ENCODE results near the gene GPC5.

The GPC5 gene

GRCh38 chr13:92312823-92313222 is 914.4 kb downstream of the GPC5 start:
- no peak for DNase-seq (ENCODE audit: extremely low read depth in 1 of 2, low read depth in 1 of 2)

DNA sequence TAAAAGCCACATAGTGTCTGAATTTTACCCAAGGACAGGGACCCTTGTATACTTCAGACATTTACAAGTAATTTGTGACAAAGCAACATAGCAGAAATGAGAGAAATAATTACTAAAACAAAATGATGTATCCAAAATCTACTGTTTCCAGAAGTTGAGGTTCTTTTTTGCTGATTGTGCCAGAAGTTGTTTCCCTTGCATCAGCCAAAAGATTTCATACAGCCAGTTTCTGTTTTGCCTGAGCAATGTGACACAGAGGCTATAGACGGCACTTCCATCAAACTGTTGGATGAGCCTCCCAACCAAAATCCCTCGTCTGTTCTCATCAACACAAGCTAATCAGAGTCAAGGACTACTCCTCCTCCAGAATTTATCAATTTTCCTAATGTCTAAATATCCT is 915.0 kb downstream of the GPC5 start:
- no peak for DNase-seq (ENCODE audit: extremely low read depth in 1 of 2, low read depth in 1 of 2)

DNA sequence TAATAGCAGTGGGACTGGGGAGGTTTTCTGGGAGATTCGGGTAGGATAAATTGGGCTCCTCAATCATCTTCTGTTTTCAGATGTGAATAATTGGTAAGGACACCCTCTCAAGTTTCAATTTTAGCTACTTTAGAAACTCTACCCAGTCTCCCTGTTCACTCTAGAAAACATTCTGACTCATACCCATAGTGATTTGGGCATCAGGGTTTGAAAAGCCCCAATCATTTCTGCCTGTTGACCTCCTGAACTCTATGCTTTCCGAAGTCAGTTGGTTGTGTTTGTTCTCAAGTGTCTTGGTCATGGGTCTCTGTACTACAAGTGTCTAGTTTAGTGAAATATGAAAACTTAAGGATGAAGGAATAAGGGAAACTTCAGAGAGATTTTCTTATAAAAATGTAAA is 916.8 kb downstream of the GPC5 start:
- no peak for DNase-seq (ENCODE audit: extremely low read depth in 1 of 2, low read depth in 1 of 2)

- DNase-seq (ENCODE audit: extremely low read depth in 1 of 2, low read depth in 1 of 2): no peak
Observed at GRCh38 chr13:92316030-92316429, 917.6 kb downstream of the GPC5 start.

GRCh38 chr13:92317066-92317465 is 918.6 kb downstream of the GPC5 start:
- DNase-seq (ENCODE audit: extremely low read depth in 1 of 2, low read depth in 1 of 2): no peak

GRCh38 chr13:92320323-92320722 is 921.9 kb downstream of the GPC5 start:
- no peak for DNase-seq (ENCODE audit: extremely low read depth in 1 of 2, low read depth in 1 of 2)

DNA sequence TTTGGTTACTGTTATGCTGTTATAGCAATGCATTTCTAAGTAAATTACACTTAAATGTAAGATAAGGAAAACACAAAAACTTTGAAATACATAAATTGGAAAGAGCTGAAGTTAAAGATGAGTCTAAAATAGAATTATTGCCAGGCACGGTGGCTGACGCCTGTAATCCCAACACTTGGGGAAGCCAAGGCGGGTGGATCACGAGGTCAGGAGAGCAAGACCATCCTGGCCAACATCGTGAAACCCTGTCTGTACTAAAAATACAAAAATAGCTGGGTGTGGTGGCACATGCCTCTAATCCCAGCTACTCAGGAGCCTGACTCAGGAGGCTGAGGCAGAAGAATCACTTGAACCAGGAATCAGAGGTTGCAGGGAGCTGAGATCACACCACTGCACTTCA is 922.8 kb downstream of the GPC5 start:
- no peak for DNase-seq (ENCODE audit: extremely low read depth in 1 of 2, low read depth in 1 of 2)

DNA sequence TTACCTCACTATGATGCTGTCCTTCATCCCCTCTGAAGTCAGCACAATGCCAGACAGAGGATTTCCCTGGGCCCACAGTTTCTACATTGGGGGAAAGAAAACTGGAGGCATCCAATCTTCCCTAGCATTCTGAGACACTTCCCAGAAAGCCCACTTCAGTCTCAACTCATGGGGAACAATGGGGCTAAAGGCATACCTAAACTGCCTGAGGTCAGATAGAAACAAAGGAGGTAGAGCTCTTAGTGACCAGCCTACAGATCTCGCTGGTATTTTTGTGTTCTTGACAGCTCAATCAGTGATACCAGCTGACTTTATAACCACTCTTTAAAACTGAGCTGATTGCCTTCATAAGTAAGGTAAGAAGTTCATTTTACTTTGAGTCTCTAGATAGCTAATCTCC is 947.2 kb downstream of the GPC5 start:
- no peak for DNase-seq (ENCODE audit: extremely low read depth in 1 of 2, low read depth in 1 of 2)

DNA sequence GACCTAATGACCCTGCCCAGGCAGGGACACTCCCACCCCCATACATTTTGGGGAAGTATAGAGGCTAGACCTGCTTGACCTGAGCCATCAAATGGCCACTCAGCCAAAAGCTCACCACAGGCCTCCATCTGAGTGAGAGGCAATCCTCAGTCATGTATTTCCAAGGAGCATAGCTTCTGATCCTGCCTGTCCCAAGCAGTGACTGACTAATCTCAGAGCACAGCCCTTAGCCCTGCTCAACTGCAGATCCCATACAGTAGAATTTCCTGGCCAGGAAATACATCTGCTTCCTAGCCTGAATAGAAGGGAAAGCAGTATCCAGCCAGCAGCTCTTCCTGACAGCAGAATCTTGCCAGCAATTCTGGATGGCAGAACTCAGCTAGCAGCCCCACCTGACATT is 947.6 kb downstream of the GPC5 start:
- no peak for DNase-seq (ENCODE audit: extremely low read depth in 1 of 2, low read depth in 1 of 2)

DNA sequence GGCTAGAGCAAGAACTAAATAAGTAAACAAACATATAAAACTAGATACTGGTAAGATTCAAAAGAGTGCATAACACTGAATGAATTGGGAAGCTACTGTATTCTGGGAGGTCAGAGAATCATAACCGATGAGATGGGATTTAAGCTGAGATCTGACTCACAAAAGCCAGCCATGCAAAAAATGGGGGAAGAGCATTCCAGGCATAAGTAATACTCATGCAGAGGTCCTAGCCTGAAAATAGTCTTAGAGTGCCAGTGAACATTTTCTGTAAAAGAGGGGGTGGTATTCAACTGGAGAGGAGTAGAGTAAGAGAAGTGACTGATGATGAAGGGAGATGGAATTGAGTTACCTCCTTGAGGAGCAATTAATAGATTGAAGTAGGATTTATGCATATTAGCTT is 956.2 kb downstream of the GPC5 start:
- no peak for DNase-seq (ENCODE audit: extremely low read depth in 1 of 2, low read depth in 1 of 2)

GRCh38 chr13:92355213-92355612 is 956.8 kb downstream of the GPC5 start:
- no peak for DNase-seq (ENCODE audit: extremely low read depth in 1 of 2, low read depth in 1 of 2)

DNA sequence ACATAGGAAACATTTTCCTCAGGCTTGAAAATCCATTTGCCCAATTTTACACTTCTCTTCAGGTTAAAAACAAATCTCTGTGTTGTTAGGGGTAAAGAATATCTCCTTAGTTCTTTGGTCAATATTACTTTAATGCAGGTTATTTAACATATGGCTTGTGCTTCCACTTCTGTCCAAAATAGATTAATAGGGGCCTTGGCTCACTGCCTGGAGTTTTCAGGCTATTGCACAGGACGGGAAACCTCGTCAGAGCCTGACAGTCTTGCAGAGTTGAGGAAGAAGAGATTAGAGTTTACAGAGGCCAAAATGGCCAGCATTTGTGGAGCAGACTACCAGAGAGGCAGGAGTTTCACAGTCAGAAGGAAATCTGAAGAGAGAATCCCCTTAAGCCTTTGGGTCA is 964.3 kb downstream of the GPC5 start:
- DNase-seq (ENCODE audit: extremely low read depth in 1 of 2, low read depth in 1 of 2): no peak

- no peak for DNase-seq (ENCODE audit: extremely low read depth in 1 of 2, low read depth in 1 of 2)
Observed at GRCh38 chr13:92365904-92366303, 967.5 kb downstream of the GPC5 start.

DNA sequence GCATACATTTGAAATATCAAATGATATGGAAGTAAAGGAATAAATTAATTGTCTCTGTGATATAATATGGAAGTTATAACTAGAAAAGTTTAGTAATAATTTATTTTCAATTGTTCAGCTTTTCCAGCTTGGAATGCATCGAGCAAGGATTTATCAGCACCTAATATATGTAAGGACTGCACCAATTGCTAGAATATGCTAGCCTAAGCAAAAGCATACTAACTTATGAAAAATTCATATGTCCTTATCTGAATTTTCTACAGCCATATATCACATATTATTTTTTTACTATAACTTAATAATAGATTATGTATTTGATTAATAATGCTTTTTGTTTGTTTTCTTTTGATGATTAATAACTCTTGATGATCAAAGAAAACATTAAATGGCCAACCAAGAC is 979.0 kb downstream of the GPC5 start:
- no peak for DNase-seq (ENCODE audit: extremely low read depth in 1 of 2, low read depth in 1 of 2)

- DNase-seq (ENCODE audit: extremely low read depth in 1 of 2, low read depth in 1 of 2): no peak
Observed at GRCh38 chr13:92379371-92379770, 981.0 kb downstream of the GPC5 start.

- no peak for DNase-seq (ENCODE audit: extremely low read depth in 1 of 2, low read depth in 1 of 2)
Observed at GRCh38 chr13:92384410-92384809, 986.0 kb downstream of the GPC5 start.

DNA sequence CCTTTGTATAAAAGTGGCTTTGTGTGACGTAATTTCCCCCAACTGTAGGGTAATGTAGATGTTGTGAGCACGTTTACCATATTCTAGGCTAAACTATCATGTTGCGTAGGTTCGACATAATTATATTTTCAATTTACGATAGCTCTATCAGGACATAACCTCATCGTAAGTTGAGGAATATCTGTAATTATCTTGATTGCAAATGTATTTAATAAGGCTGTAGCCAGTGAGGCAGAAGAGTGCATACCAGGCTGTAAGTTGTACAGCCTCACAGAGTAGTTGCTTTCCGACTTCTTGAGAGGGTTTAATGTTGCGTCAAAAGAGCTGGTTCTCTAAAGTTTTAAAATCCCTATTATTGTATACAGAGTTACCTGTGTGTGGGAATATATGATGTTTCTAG is 988.8 kb downstream of the GPC5 start:
- no peak for DNase-seq (ENCODE audit: extremely low read depth in 1 of 2, low read depth in 1 of 2)

GRCh38 chr13:92390217-92390616 is 991.8 kb downstream of the GPC5 start:
- no peak for DNase-seq (ENCODE audit: extremely low read depth in 1 of 2, low read depth in 1 of 2)

DNA sequence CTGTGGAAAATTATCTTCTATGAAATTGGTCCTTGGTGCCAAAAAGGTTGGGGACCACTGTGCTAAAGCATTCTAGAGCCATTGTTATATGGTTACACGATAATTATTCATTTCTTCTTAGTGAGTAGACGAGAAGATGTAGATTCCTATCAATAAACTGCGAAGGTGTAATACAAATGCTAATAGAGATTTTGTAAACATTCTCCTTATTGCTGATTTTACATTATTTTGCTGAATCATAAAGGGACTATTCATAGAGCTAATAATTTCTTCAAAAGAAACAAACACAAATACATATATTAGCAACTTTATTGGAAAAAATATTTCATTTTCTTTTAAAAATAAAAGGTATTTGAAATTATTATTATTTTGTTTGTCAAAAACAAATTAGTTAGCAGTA is 1005.2 kb downstream of the GPC5 start:
- no peak for DNase-seq (ENCODE audit: extremely low read depth in 1 of 2, low read depth in 1 of 2)

DNA sequence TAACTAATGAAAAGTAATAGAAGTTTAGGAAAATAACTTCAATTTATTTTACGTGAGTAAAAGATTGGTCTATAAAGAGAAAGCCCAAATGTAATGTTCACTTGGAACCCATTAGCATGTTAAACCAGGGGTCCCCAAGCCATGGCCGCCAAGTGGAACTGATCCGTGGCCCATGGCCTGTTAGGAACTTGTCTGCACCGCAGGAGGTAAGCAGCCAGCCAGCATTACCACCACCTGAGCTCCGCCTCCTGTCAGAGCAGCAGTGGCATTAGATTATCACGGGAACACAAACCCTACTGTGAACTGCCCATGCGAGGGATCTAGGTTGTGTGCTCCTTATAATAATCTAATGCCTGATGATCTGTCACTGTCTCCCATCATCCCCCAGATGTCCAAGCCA is 1009.4 kb downstream of the GPC5 start:
- DNase-seq (ENCODE audit: extremely low read depth in 1 of 2, low read depth in 1 of 2): no peak

GRCh38 chr13:92412481-92412880 is 1014.1 kb downstream of the GPC5 start:
- no peak for DNase-seq (ENCODE audit: extremely low read depth in 1 of 2, low read depth in 1 of 2)

DNA sequence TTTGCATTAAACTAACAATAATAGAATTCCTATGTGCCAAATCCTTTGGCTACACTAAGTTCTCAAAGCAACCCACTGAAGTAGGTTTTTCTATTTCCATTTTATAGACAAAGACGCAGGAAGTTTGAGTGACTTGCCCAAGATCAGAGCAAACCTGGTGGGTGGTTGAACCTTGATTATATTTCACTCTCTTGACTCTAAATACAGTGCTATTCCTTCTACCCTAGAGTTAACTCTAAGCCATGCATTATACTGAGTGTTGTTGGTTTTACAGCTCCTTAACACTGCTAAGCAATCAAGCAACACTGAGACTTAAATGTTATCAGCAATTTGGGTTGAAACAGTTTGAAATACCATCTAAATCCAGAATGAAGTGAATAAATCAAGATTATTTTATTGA is 1014.6 kb downstream of the GPC5 start:
- DNase-seq (ENCODE audit: extremely low read depth in 1 of 2, low read depth in 1 of 2): no peak

- no peak for DNase-seq (ENCODE audit: extremely low read depth in 1 of 2, low read depth in 1 of 2)
Observed at GRCh38 chr13:92413452-92413851, 1015.0 kb downstream of the GPC5 start.

- DNase-seq (ENCODE audit: extremely low read depth in 1 of 2, low read depth in 1 of 2): no peak
Observed at GRCh38 chr13:92414851-92415250, 1016.4 kb downstream of the GPC5 start.
